ENCODE data around the gene TEDC2.

DNA sequence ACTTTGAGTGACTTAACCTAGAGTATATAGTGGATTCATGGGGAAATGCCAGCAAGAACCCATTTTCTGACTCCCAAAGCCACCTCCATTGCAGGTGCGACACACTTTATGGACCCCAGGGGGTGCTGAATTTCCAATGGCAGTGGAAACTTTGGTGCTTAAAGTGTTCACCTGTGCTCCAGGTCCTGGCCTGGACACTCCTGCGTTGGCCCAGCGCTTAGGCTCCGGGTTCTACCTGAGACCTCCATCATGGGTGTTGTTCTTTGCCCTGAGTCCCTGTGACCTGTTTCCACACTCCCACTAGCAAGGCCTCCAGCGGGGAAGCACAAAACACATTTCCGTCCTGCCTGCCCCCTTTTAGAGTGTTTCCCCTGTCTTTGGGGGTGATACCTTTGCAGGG, 27.6 kb upstream of the TEDC2 start:
- no peak for TF ChIP-seq POLR2A (IDR thresholded peaks at IDR 0.05)
- TF ChIP-seq CTCF (IDR thresholded peaks at IDR 0.05) = no peak
- no peak for TF ChIP-seq POLR2AphosphoS5 (IDR thresholded peaks at IDR 0.05; ENCODE audit: insufficient read depth in 1 of 2, low read depth in 1 of 2)

Measured in vagina (tissue), 2 donors.